ENCODE results near the gene CAV2.

Gene CAV2

DNA sequence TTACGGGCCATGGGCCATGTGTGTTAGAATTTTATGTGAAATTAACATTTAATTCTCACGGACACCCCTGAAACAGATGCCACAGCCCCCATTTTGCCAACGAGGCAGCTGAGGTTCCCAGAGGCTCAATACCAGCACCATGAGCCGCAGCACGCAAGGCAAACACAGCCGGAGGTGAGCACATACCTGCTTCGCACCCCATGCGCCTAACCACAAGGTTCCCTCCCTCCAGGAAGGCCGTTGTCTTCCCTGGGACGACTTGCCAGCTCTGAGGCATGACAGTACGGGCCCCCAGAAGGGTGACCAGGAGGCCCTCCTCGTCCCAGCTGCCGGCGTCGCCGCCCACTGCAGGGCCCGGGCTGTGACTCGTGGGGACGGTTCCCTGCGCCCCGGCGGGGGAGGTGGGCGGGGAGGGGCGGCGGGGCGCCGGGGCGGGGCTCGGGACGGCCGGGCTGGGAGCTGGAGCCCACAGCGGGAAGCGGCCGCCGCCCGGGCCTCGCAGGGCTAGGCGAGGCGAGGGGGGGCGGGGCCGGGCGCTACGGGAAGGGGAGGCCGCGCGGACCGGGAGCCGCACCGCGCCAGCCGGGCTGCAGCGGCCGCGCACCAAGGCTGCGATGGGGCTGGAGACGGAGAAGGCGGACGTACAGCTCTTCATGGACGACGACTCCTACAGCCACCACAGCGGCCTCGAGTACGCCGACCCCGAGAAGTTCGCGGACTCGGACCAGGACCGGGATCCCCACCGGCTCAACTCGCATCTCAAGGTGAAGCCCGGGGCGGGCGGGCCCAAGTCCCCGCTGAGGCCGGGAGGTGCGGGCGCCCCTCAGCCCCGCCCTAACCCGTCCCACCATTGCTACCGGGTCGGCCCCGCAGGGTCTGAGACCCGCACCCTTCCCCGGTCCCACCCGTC lies at the start of gene CAV2:
TSS of gene CAV2 (plus strand) at position 571 of the 910 bp plus-strand sequence. CDS start at position 615, 44 bp downstream.
- DNase-seq (ENCODE audit: low spot score) = peak; percentile 42
- in situ Hi-C loops (cut with MboI; ENCODE audit: low pct_unique_long_range_greater_than_20kb, low sequenced_read_pairs, unreplicated experiment) = no loop called here
- TF ChIP-seq, protein P1, sequence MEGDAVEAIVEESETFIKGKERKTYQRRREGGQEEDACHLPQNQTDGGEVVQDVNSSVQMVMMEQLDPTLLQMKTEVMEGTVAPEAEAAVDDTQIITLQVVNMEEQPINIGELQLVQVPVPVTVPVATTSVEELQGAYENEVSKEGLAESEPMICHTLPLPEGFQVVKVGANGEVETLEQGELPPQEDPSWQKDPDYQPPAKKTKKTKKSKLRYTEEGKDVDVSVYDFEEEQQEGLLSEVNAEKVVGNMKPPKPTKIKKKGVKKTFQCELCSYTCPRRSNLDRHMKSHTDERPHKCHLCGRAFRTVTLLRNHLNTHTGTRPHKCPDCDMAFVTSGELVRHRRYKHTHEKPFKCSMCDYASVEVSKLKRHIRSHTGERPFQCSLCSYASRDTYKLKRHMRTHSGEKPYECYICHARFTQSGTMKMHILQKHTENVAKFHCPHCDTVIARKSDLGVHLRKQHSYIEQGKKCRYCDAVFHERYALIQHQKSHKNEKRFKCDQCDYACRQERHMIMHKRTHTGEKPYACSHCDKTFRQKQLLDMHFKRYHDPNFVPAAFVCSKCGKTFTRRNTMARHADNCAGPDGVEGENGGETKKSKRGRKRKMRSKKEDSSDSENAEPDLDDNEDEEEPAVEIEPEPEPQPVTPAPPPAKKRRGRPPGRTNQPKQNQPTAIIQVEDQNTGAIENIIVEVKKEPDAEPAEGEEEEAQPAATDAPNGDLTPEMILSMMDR (IDR thresholded peaks at IDR 0.05; ENCODE audit: extremely low read depth, insufficient read depth, missing control alignments) = no peak

GRCh38 chr7:116449950-116450349 lies 49.6 kb upstream of the CAV2 start:
- TF ChIP-seq, protein P1 (IDR thresholded peaks at IDR 0.05; ENCODE audit: extremely low read depth, insufficient read depth, missing control alignments) = no peak
- no peak for DNase-seq (ENCODE audit: low spot score)

GRCh38 chr7:116451957-116452729 lies 47.4 kb upstream of the CAV2 start:
- no peak for DNase-seq (ENCODE audit: low spot score)
- TF ChIP-seq, protein P1 (IDR thresholded peaks at IDR 0.05; ENCODE audit: extremely low read depth, insufficient read depth, missing control alignments) = no peak
- in situ Hi-C loops (cut with MboI; ENCODE audit: low pct_unique_long_range_greater_than_20kb, low sequenced_read_pairs, unreplicated experiment) = no loop called here

More at GRCh38 chr7:116449950-116450349, 49.6 kb upstream of the CAV2 start:
- in situ Hi-C loops (cut with MboI; ENCODE audit: low pct_unique_long_range_greater_than_20kb, low sequenced_read_pairs, unreplicated experiment) = no loop called here

DNA sequence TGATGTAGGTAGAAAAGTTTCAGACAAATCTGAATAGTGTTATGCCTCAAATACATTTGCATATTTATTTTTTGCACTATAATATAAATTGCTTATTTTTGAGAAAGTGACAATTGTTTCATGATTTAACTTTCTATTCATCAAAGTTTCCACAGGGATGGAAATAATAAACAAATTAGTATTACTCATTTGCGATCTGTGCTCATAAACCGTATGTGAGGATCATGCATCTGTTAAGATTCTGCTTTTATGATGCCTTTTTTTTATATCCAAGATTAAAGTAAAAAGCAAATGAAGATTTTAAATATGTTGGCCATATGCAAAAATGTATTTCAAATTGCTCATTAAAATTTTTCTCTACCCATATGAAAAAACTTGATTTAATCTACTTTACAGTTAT lies 45.2 kb upstream of the CAV2 start:
- in situ Hi-C loops (cut with MboI; ENCODE audit: low pct_unique_long_range_greater_than_20kb, low sequenced_read_pairs, unreplicated experiment) = no loop called here
- no peak for DNase-seq (ENCODE audit: low spot score)
- TF ChIP-seq, protein P1 (IDR thresholded peaks at IDR 0.05; ENCODE audit: extremely low read depth, insufficient read depth, missing control alignments) = no peak

DNA sequence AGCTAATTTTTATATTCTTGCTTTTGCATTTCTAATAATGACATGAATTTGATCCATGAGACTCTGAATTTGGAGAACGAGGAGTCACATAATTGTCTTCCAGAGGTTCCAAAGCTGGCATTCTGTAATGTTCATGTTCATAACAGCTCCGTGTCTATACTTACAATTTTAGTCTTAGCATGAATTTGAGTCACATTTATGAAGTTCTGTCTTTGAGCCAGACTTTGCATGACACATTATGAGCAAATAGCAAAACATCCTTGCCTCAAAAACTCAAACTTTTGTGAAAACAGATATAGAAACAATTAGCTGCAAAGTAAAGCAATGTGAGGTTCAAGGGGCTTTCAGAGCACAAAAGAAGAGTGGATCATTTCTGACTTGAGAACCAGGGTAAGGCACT lies 44.5 kb upstream of the CAV2 start:
- in situ Hi-C loops (cut with MboI; ENCODE audit: low pct_unique_long_range_greater_than_20kb, low sequenced_read_pairs, unreplicated experiment) = no loop called here
- DNase-seq (ENCODE audit: low spot score) = no peak
- TF ChIP-seq, protein P1 (IDR thresholded peaks at IDR 0.05; ENCODE audit: extremely low read depth, insufficient read depth, missing control alignments) = no peak

GRCh38 chr7:116455499-116455898 lies 44.0 kb upstream of the CAV2 start:
- in situ Hi-C loops (cut with MboI; ENCODE audit: low pct_unique_long_range_greater_than_20kb, low sequenced_read_pairs, unreplicated experiment) = no loop called here
- TF ChIP-seq, protein P1 (IDR thresholded peaks at IDR 0.05; ENCODE audit: extremely low read depth, insufficient read depth, missing control alignments) = no peak

More at GRCh38 chr7:116455499-116455898, 44.0 kb upstream of the CAV2 start:
- no peak for DNase-seq (ENCODE audit: low spot score)
